ENCODE measurements around the gene SWAP70. TPM values are rescaled to one million over a fixed set of nuclear protein-coding genes. Genes with fewer than 3 reads are reported as not detected.

SWAP70 gene
- total and polyA plus RNA-seq, 2 of the 13 experiments (the other 11 are each of a cell fraction or from before 2014, with no cell fraction given) = 4.6 to 8.7 TPM

- no peak for TF ChIP-seq IKZF4 (CRISPR knock-in tag; IDR thresholded peaks at IDR 0.05; ENCODE audit: borderline replicate concordance, low read depth, not compliant biosample characterization)
- TF ChIP-seq PLRG1 (conservative IDR thresholded peaks at IDR 0.05) = no peak
- no peak for TF ChIP-seq FOXO4 (CRISPR knock-in tag; conservative IDR thresholded peaks at IDR 0.05)
- TF ChIP-seq ZNF883 (CRISPR knock-in tag; IDR thresholded peaks at IDR 0.05; ENCODE audit: not compliant biosample characterization) = no peak
- TF ChIP-seq MXD4 (CRISPR knock-in tag; IDR thresholded peaks at IDR 0.05) = no peak
- no peak for TF ChIP-seq ZBTB14 (CRISPR knock-in tag; IDR thresholded peaks at IDR 0.05)
- no peak for TF ChIP-seq YEATS2 (CRISPR knock-in tag; IDR thresholded peaks at IDR 0.05; ENCODE audit: borderline replicate concordance)
- TF ChIP-seq TFDP2 (CRISPR knock-in tag; IDR thresholded peaks at IDR 0.05) = no peak
Observed at GRCh38 chr11:9777066-9777465, 113.2 kb downstream of the SWAP70 start (continued).

- no peaks in the 10 kb centered on the region for H3K79me2 ChIP-seq (ENCODE audit: insufficient read depth, low read length)
- H3K4me3 ChIP-seq (replicated peaks in 1 of 3; ENCODE audit: insufficient read depth in 1 of 3, low read depth in 2 of 3, low read length in 3 of 3) = no peak overlapping the region
- DNase-seq (ENCODE audit: low spot score) (no peak), ATAC-seq (no peak), FAIRE-seq (no peak)
- intact Hi-C loops (cut with micrococcal nuclease; ENCODE audit: unreplicated experiment) (no loop called here), in situ Hi-C loops (cut with HindIII; ENCODE audit: extremely low pct_ligation_motif_present, low pct_unique_long_range_greater_than_20kb) (no loop called here)
- no peaks in the 10 kb centered on the region for H3K9me3 ChIP-seq (ENCODE audit: low read length)
- CTCF ChIA-PET (ENCODE audit: low intra/inter-chr PET ratio, low total read pairs) = no interaction called here
- no peaks in the 10 kb centered on the region for H3K4me1 ChIP-seq (ENCODE audit: insufficient read depth, low read length)
- H4K20me1 ChIP-seq (ENCODE audit: insufficient read depth, low read length) = no peaks in the 10 kb centered on the region
- H3K27me3 ChIP-seq (ENCODE audit: control insufficient read depth in 1 of 2, insufficient read depth in 2 of 2, low read length in 2 of 2) = no peaks in the 10 kb centered on the region
- no TSS peak for BruUV-seq (replicated peaks)
- H3K4me2 ChIP-seq (ENCODE audit: low read depth, low read length) = no peak overlapping the region
- no peak for TF ChIP-seq YY1 (IDR thresholded peaks at IDR 0.05; ENCODE audit: insufficient read depth, insufficient replicate concordance, low read depth, low read length)
- no peak for TF ChIP-seq HNRNPK (IDR thresholded peaks at IDR 0.05; ENCODE audit: low read depth, low read length, poor library complexity, severe bottlenecking)
- TF ChIP-seq ZNF747 (CRISPR knock-in tag; IDR thresholded peaks at IDR 0.05; ENCODE audit: borderline replicate concordance) = no peak
- no peak for TF ChIP-seq ZNF335 (CRISPR knock-in tag; IDR thresholded peaks at IDR 0.05)
- no peak for TF ChIP-seq ZNF644 (CRISPR knock-in tag; IDR thresholded peaks at IDR 0.05; ENCODE audit: low read depth)
- no peak for TF ChIP-seq SRSF9 (IDR thresholded peaks at IDR 0.05; ENCODE audit: borderline replicate concordance, insufficient read depth, low read depth, low read length, poor library complexity, severe bottlenecking)
- no peak for TF ChIP-seq NFKBIZ (CRISPR knock-in tag; IDR thresholded peaks at IDR 0.05)
- H2AFZ ChIP-seq (ENCODE audit: low read length) = no peak overlapping the region
- H3K9ac ChIP-seq (ENCODE audit: insufficient read depth, low read depth, low read length) = no peak overlapping the region
- peaks cover 8 to 19% of the 10 kb centered on the region in 2 experiments; a peak in 3 of 5 replicates for H3K36me3 ChIP-seq (replicated peaks in 1 of 2; ENCODE audit: control insufficient read depth in 1 of 2, insufficient read depth in 2 of 2, low read length in 2 of 2)
- H3K27ac ChIP-seq (ENCODE audit: extremely low read length, insufficient read depth, low read length) = no peak overlapping the region
- 95% methylated on average over 5 of the region's 5 CpGs for WGBS (ENCODE audit: low lambda C conversion rate)
- POLR2A ChIA-PET = no interaction called here
Observed at GRCh38 chr11:9777525-9777924, 113.6 kb downstream of the SWAP70 start.
